ENCODE measurements around the gene EDN2.

Gene EDN2

GRCh38 chr1:41463516-41463915 is 21.0 kb downstream of the EDN2 start:
- DNase-seq (ENCODE audit: low spot score): no peak
- H3K27ac ChIP-seq: peak overlapping the region; percentile 72
- TF ChIP-seq CTCF (conservative IDR thresholded peaks at IDR 0.05; ENCODE audit: low read depth): no peak
- ChIA-PET CTCF (no interaction called here), POLR2A (ENCODE audit: low non-redundant PET) (no interaction called here)

- H3K27ac ChIP-seq: peak overlapping the region; percentile 72
- no peak for TF ChIP-seq CTCF (conservative IDR thresholded peaks at IDR 0.05; ENCODE audit: low read depth)
- no peak for DNase-seq (ENCODE audit: low spot score)
- ChIA-PET CTCF (interaction anchor here (0.7 kb wide), 1 partner anchor 339 kb away, joined by 4 read pairs; no protein-coding TSS in a partner anchor), POLR2A (ENCODE audit: low non-redundant PET) (no interaction called here)
Observed at GRCh38 chr1:41462680-41463004, 21.8 kb downstream of the EDN2 start.

GRCh38 chr1:41461790-41462679 is 22.4 kb downstream of the EDN2 start:
- H3K27ac ChIP-seq: peak overlapping the region; percentile 72
- ChIA-PET POLR2A (ENCODE audit: low non-redundant PET) (no interaction called here), CTCF (interaction anchor here (0.7 kb wide), 1 partner anchor 1196 kb away, joined by 4 read pairs; no protein-coding TSS in a partner anchor)
- no peak for TF ChIP-seq CTCF (conservative IDR thresholded peaks at IDR 0.05; ENCODE audit: low read depth)
- no peak for DNase-seq (ENCODE audit: low spot score)

- ChIA-PET POLR2A (ENCODE audit: low non-redundant PET) (no interaction called here), CTCF (interaction anchor here (1.7 kb wide), 1 partner anchor 10 kb away, joined by 6 read pairs; no protein-coding TSS in a partner anchor)
- TF ChIP-seq CTCF (conservative IDR thresholded peaks at IDR 0.05; ENCODE audit: low read depth): no peak
Observed at GRCh38 chr1:41456847-41457540, 27.5 kb downstream of the EDN2 start.

GRCh38 chr1:41455479-41456332 is 28.8 kb downstream of the EDN2 start:
- no peak for TF ChIP-seq CTCF (conservative IDR thresholded peaks at IDR 0.05; ENCODE audit: low read depth)
- peak; percentile 57 for DNase-seq (ENCODE audit: low spot score)
- ChIA-PET POLR2A (ENCODE audit: low non-redundant PET) (no interaction called here), CTCF (interaction anchor here (0.6 to 0.8 kb wide), 4 partner anchors 23 to 580 kb away, joined by 3 to 5 read pairs (median 3); no protein-coding TSS in a partner anchor)
- peak overlapping the region; percentile 83 for H3K27ac ChIP-seq

More at GRCh38 chr1:41456847-41457540, 27.5 kb downstream of the EDN2 start:
- no peak for DNase-seq (ENCODE audit: low spot score)
- peak overlapping the region; percentile 83 for H3K27ac ChIP-seq

GRCh38 chr1:41454406-41454805 is 30.1 kb downstream of the EDN2 start:
- CTCF ChIA-PET: interaction anchor here (0.6 to 0.7 kb wide), 2 partner anchors 20 to 62 kb away, joined by 3 to 4 read pairs; no protein-coding TSS in a partner anchor
- POLR2A ChIA-PET (ENCODE audit: low non-redundant PET): no interaction called here
- DNase-seq (ENCODE audit: low spot score): no peak
- no peak for TF ChIP-seq CTCF (conservative IDR thresholded peaks at IDR 0.05; ENCODE audit: low read depth)
- H3K27ac ChIP-seq: peak overlapping the region; percentile 83
